ENCODE results near the gene MCCC2. TPM values are rescaled to one million over a fixed set of nuclear protein-coding genes. Genes with fewer than 3 reads are reported as not detected.
"Not testable (repeated sequence)": the region's sequence is repeated elsewhere in the genome, so short reads cannot be mapped to it uniquely, and the experiment has no call there.

The MCCC2 gene
- total and polyA plus RNA-seq, 4 donors: 28.0 to 82.4 (median 61.8) TPM

- no peak overlapping the region for H3K9ac ChIP-seq (ENCODE audit: low read depth in 1 of 2, low read length in 2 of 2)
- WGBS: 84% methylated on average over 3 of the region's 3 CpGs
Measured at GRCh38 chr5:71658916-71659662, 71.9 kb downstream of the MCCC2 start.

DNA sequence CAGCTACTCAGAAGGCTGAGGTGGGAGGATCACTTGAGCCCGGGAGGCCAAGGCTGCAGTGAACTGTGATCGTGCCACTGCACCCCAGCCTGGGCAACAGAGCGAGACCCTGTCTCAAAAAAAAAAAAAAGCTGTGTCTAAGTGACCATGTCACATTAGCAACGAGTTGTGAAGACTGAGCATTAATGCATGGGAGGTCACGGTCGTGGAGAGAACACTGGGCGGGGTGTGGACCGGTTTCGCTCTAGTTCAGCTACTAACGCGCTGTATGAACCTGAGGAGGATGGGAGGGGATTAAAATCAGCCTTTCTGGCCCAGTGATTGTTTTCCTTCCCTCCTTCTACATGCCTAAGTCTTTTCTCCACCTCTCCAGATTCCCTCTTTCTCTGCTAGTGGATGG, 75.2 kb downstream of the MCCC2 start:
- TF ChIP-seq ZBTB33 (IDR thresholded peaks at IDR 0.05): no peak

More at GRCh38 chr5:71658916-71659662, 71.9 kb downstream of the MCCC2 start:
- Histone ChIP-seq H3K27ac (ENCODE audit: low read depth in 1 of 2, low read length in 2 of 2) (no peak overlapping the region), H3K36me3 (ENCODE audit: control insufficient read depth in 4 of 4, insufficient read depth in 3 of 4, low read depth in 1 of 4, low read length in 3 of 4) (peaks cover 4 to 25% (median 23%) of the 10 kb centered on the region in 4 donors), H3K4me3 (ENCODE audit: low read depth in 1 of 3, low read length in 3 of 3) (no peak overlapping the region), H3K4me1 (ENCODE audit: control insufficient read depth in 4 of 4, insufficient read depth in 4 of 4, low read length in 3 of 4) (no peaks in the 10 kb centered on the region), H3K27me3 (ENCODE audit: control insufficient read depth in 4 of 4, insufficient read depth in 4 of 4, low read length in 3 of 4) (no peaks in the 10 kb centered on the region), H3K9me3 (ENCODE audit: control insufficient read depth in 4 of 4, low read length in 3 of 4) (no peaks in the 10 kb centered on the region)
- DNase-seq (ENCODE audit: low spot score): no peak
- TF ChIP-seq RAD21 (IDR thresholded peaks at IDR 0.05): peak; percentile 33 to 42
- no peak for TF ChIP-seq FOXA1 (IDR thresholded peaks at IDR 0.05)

GRCh38 chr5:71663191-71663969, 76.2 kb downstream of the MCCC2 start:
- H3K27ac ChIP-seq (ENCODE audit: low read depth in 1 of 2, low read length in 2 of 2): no peak overlapping the region
- DNase-seq (ENCODE audit: low spot score): no peak
- H3K4me1 ChIP-seq (ENCODE audit: control insufficient read depth in 4 of 4, insufficient read depth in 4 of 4, low read length in 3 of 4): no peaks in the 10 kb centered on the region
- H3K4me3 ChIP-seq (ENCODE audit: low read depth in 1 of 3, low read length in 3 of 3): no peak overlapping the region
- H3K27me3 ChIP-seq (ENCODE audit: control insufficient read depth in 4 of 4, insufficient read depth in 4 of 4, low read length in 3 of 4): no peaks in the 10 kb centered on the region
- no peaks in the 10 kb centered on the region for H3K9me3 ChIP-seq (ENCODE audit: control insufficient read depth in 4 of 4, low read length in 3 of 4)
- 86% methylated on average over 6 of the region's 6 CpGs for WGBS
- no peak for TF ChIP-seq RXRA (IDR thresholded peaks at IDR 0.05)
- no peak for TF ChIP-seq SP1 (IDR thresholded peaks at IDR 0.05)
- H3K9ac ChIP-seq (ENCODE audit: low read depth in 1 of 2, low read length in 2 of 2): no peak overlapping the region
- no peaks in the 10 kb centered on the region for H3K36me3 ChIP-seq (ENCODE audit: control insufficient read depth in 4 of 4, insufficient read depth in 3 of 4, low read depth in 1 of 4, low read length in 3 of 4)

More for the DNA sequence above, 75.2 kb downstream of the MCCC2 start:
- Histone ChIP-seq H3K27me3 (ENCODE audit: control insufficient read depth in 4 of 4, insufficient read depth in 4 of 4, low read length in 3 of 4) (no peaks in the 10 kb centered on the region), H3K27ac (ENCODE audit: low read depth in 1 of 2, low read length in 2 of 2) (no peak overlapping the region), H3K4me1 (ENCODE audit: control insufficient read depth in 4 of 4, insufficient read depth in 4 of 4, low read length in 3 of 4) (no peaks in the 10 kb centered on the region), H3K9ac (ENCODE audit: low read depth in 1 of 2, low read length in 2 of 2) (no peak overlapping the region), H3K36me3 (ENCODE audit: control insufficient read depth in 4 of 4, insufficient read depth in 3 of 4, low read depth in 1 of 4, low read length in 3 of 4) (peaks cover 4 to 10% (median 7%) of the 10 kb centered on the region in 4 donors), H3K9me3 (ENCODE audit: control insufficient read depth in 4 of 4, low read length in 3 of 4) (no peaks in the 10 kb centered on the region), H3K4me3 (ENCODE audit: low read depth in 1 of 3, low read length in 3 of 3) (no peak overlapping the region)
- WGBS: 94% methylated on average over 11 of the region's 11 CpGs
- DNase-seq (ENCODE audit: low spot score): no peak

DNA sequence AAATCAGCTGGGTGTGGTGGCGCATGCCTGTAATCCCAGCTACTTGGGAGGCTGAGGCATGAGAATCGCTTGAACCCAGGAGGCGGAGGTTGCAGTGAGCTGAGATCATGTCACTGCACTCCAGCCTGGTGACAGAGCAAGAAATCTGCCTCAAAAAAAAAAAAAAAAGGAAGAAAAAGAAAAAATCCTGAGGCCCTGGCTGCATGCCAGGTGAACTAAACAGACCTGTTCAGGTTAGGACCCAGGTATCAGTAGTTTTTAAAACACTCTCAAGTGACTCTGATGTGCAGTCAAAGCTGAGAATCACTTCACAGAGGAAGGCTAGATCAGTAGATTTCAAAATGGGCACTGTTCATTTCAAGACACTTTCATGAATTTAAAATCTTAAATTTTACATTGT, 77.5 kb downstream of the MCCC2 start:
- H3K36me3 ChIP-seq (ENCODE audit: control insufficient read depth in 4 of 4, insufficient read depth in 3 of 4, low read depth in 1 of 4, low read length in 3 of 4); H3K27ac ChIP-seq (ENCODE audit: low read depth in 1 of 2, low read length in 2 of 2): not testable (repeated sequence)
- 100% methylated on average over 3 of the region's 3 CpGs for WGBS

More for the DNA sequence above, 77.5 kb downstream of the MCCC2 start:
- H3K4me1 ChIP-seq (ENCODE audit: control insufficient read depth in 4 of 4, insufficient read depth in 4 of 4, low read length in 3 of 4); H3K4me3 ChIP-seq (ENCODE audit: low read depth in 1 of 3, low read length in 3 of 3); H3K9me3 ChIP-seq (ENCODE audit: control insufficient read depth in 4 of 4, low read length in 3 of 4); H3K27me3 ChIP-seq (ENCODE audit: control insufficient read depth in 4 of 4, insufficient read depth in 4 of 4, low read length in 3 of 4); DNase-seq (ENCODE audit: low spot score); H3K9ac ChIP-seq (ENCODE audit: low read depth in 1 of 2, low read length in 2 of 2): not testable (repeated sequence)
